ENCODE data around the gene NMNAT3.

GRCh38 chr3:139518306-139518705 is 159.5 kb downstream of the NMNAT3 start:
- TF ChIP-seq CTCF (conservative IDR thresholded peaks at IDR 0.05; ENCODE audit: low read depth in 2 of 2) (no peak), CREB1 (CRISPR knock-in tag; IDR thresholded peaks at IDR 0.05; ENCODE audit: low read depth) (no peak), EZH2 (IDR thresholded peaks at IDR 0.05; ENCODE audit: low read depth, unreplicated experiment) (no peak)

All from GM23338 (cell line).